Peyer's patch (tissue), 4 donors: ENCODE data around the gene PDXP.

Source experiments
- CTCF ChIP-seq, 6 experiments: fragments of 450-650 bp in 4 of 6; fragments of 200-600 bp in 2 of 6; sonication (generic) in 1 of 6; IDR thresholded peaks; one replicate each; pipeline ENCODE4 v1.5.1; 2017 to 2019; ENCODE audit warnings: antibody characterized with exemption in 6 of 6, mild to moderate bottlenecking in 3 of 6, moderate library complexity in 1 of 6
- POLR2A ChIP-seq, 2 donors: fragments of 450-650 bp; IDR thresholded peaks; one replicate each; pipeline ENCODE4 v1.5.1; 2017; ENCODE audit warnings: antibody characterized with exemption in 2 of 2, mild to moderate bottlenecking in 2 of 2, moderate library complexity in 2 of 2

- TF ChIP-seq POLR2A (IDR thresholded peaks at IDR 0.05) (peak; percentile 57 to 70), CTCF (IDR thresholded peaks at IDR 0.05) (peak in 2 of 6 experiments; percentile 13 to 25)
These were observed 19.3 kb upstream of the PDXP start, which contains the start of gene SH3BP1 for GRCh38 chr22:37639070-37639760.
